ENCODE measurements around the gene DCBLD1.

- TF ChIP-seq CTCF (tag by site-specific recombination; IDR thresholded peaks at IDR 0.05) (no peak), BCL11A (tag by site-specific recombination; IDR thresholded peaks at IDR 0.05; ENCODE audit: low read depth) (no peak), ZNF580 (tag by site-specific recombination; IDR thresholded peaks at IDR 0.05) (no peak), ZNF530 (tag by site-specific recombination; IDR thresholded peaks at IDR 0.05; ENCODE audit: low read depth) (no peak), ZBTB17 (tag by site-specific recombination; IDR thresholded peaks at IDR 0.05) (0 out of 2 replicates have a peak, but pooled peaks have one; percentile 24), ZNF843 (tag by site-specific recombination; IDR thresholded peaks at IDR 0.05) (no peak), ZNF777 (tag by site-specific recombination; IDR thresholded peaks at IDR 0.05; ENCODE audit: borderline replicate concordance) (no peak), ZBTB26 (tag by site-specific recombination; optimal IDR thresholded peaks at IDR 0.05) (no peak), ZNF792 (tag by site-specific recombination; IDR thresholded peaks at IDR 0.05) (no peak)
Observed at GRCh38 chr6:117592983-117593759, 110.7 kb downstream of the DCBLD1 start.
